IMR-90 (cell line): Measurements from ENCODE around the gene PATJ. TPM values are rescaled to one million over a fixed set of nuclear protein-coding genes. Genes with fewer than 3 reads are reported as not detected.

ENCODE experiments used
- ATAC-seq: fragments of 200-7000 bp; cut with Tn5 transposase; 2 replicates; pipeline ENCODE4 v1.9.1; 2020; ENCODE audit warnings: low read depth, mild to moderate bottlenecking, moderate library complexity
- BruUV-seq: library from RNA; stranded (reverse); fragments of 400-500 nt; replicated peaks from 2 replicates; lab custom pipeline; 2021; lab: Mats Ljungman, UMichigan
- CTCF ChIA-PET: fragments of 300-600 bp; formaldehyde crosslinking; extraction: SDS; loops from one replicate; lab custom pipeline; 2021; ENCODE audit warnings: antibody characterized with exemption; lab: Yijun Ruan, JAX
- POLR2A ChIA-PET: fragments of 300-600 bp; sonication (Branson Sonifier 250); formaldehyde crosslinking; loops from one replicate; lab custom pipeline; 2022; ENCODE audit warnings: antibody characterized with exemption; ENCODE audit not compliant: unreplicated experiment; lab: Charles Lee
- DNase-seq: peaks from one replicate; pipeline ENCODE4 v3.0.0; 2013
- H2AFZ ChIP-seq: replicated peaks from 2 replicates; pipeline ENCODE3; 2013; ENCODE audit warnings: low read length, mild to moderate bottlenecking; ENCODE audit not compliant: poor library complexity
- H2AK5ac ChIP-seq: 2 replicates; pipeline ENCODE4 v1.6.1; 2013; ENCODE audit warnings: low read depth, low read length, inconsistent platforms
- H2AK9ac ChIP-seq: replicated peaks from 2 replicates; pipeline ENCODE3; 2013; ENCODE audit warnings: mild to moderate bottlenecking, low read depth, low read length, moderate library complexity; ENCODE audit not compliant: poor library complexity
- H2BK120ac ChIP-seq: 2 replicates; pipeline ENCODE4 v1.6.1; 2013; ENCODE audit warnings: low read depth, low read length, inconsistent platforms
- H2BK15ac ChIP-seq: 3 replicates; pipeline ENCODE4 v1.6.1; 2013; ENCODE audit warnings: low read depth, low read length, inconsistent platforms
- H2BK20ac ChIP-seq: 2 replicates; pipeline ENCODE4 v1.6.1; 2013; ENCODE audit warnings: low read depth, mild to moderate bottlenecking, inconsistent platforms, low read length, moderate library complexity
- H2BK5ac ChIP-seq: 2 replicates; pipeline ENCODE4 v1.6.1; 2013; ENCODE audit warnings: mild to moderate bottlenecking, low read depth, low read length, inconsistent platforms; ENCODE audit not compliant: poor library complexity, severe bottlenecking
- H3K14ac ChIP-seq: replicated peaks from 2 replicates; pipeline ENCODE4 v1.6.1; 2013; ENCODE audit warnings: low read depth, low read length, inconsistent platforms
- H3K18ac ChIP-seq: 2 replicates; pipeline ENCODE4 v1.6.1; 2013; ENCODE audit warnings: low read depth, low read length, control low read depth
- H3K23ac ChIP-seq: 2 replicates; pipeline ENCODE4 v1.6.1; 2013; ENCODE audit warnings: low read depth, low read length, inconsistent platforms
- H3K27ac ChIP-seq: 2 replicates; pipeline ENCODE4 v1.5.1; 2013; ENCODE audit warnings: mild to moderate bottlenecking, control low read depth, low read length; ENCODE audit not compliant: insufficient read depth
- H3K27me3 ChIP-seq: 2 replicates; pipeline ENCODE4 v1.6.1; 2013; ENCODE audit warnings: low read length; ENCODE audit not compliant: control insufficient read depth, insufficient read depth
- H3K36me3 ChIP-seq: 2 replicates; pipeline ENCODE4 v1.6.1; 2013; ENCODE audit warnings: low read length, mixed read lengths; ENCODE audit not compliant: control insufficient read depth, insufficient read depth
- H3K4ac ChIP-seq: 2 replicates; pipeline ENCODE4 v1.6.1; 2013; ENCODE audit warnings: low read depth, low read length, inconsistent platforms
- H3K4me1 ChIP-seq: 2 replicates; pipeline ENCODE4 v1.6.1; 2013; ENCODE audit warnings: low read length, mixed read lengths; ENCODE audit not compliant: control insufficient read depth, insufficient read depth
- H3K4me2 ChIP-seq: 2 replicates; pipeline ENCODE4 v1.6.1; 2013; ENCODE audit warnings: low read depth, mild to moderate bottlenecking, control low read depth, low read length, moderate library complexity
- H3K4me3 ChIP-seq: 2 replicates; pipeline ENCODE4 v1.5.1; 2013; ENCODE audit warnings: low read depth, mild to moderate bottlenecking, control low read depth, low read length, moderate library complexity; ENCODE audit not compliant: insufficient read depth
- H3K56ac ChIP-seq: 2 replicates; pipeline ENCODE4 v1.6.1; 2013; ENCODE audit warnings: low read length, inconsistent platforms; ENCODE audit not compliant: insufficient read depth; ENCODE audit errors: extremely low read depth
- H3K79me1 ChIP-seq, 2 experiments: 2 replicates each; pipeline ENCODE4 v1.6.1; 2013; ENCODE audit warnings: low read length in 2 of 2, inconsistent platforms in 1 of 2, low read depth in 1 of 2
- H3K9ac ChIP-seq: 2 replicates; pipeline ENCODE4 v1.6.1; 2013; ENCODE audit warnings: low read depth, low read length, control low read depth
- H3K9me1 ChIP-seq: 2 replicates; pipeline ENCODE4 v1.6.1; 2013; ENCODE audit warnings: low read length, inconsistent platforms; ENCODE audit not compliant: insufficient read depth
- H3K9me3 ChIP-seq: 2 replicates; pipeline ENCODE4 v1.6.1; 2013; ENCODE audit warnings: low read length; ENCODE audit not compliant: control insufficient read depth, insufficient read depth
- H4K20me1 ChIP-seq: 2 replicates; pipeline ENCODE4 v1.6.1; 2013; ENCODE audit warnings: low read length, inconsistent platforms; ENCODE audit not compliant: insufficient read depth
- H4K5ac ChIP-seq: 2 replicates; pipeline ENCODE4 v1.6.1; 2013; ENCODE audit warnings: mild to moderate bottlenecking, low read depth, low read length, control low read depth
- H4K8ac ChIP-seq, 2 experiments: 2 replicates each; pipeline ENCODE4 v1.6.1; 2013; ENCODE audit warnings: low read depth in 2 of 2, low read length in 2 of 2, control low read depth in 1 of 2, inconsistent platforms in 1 of 2
- H4K91ac ChIP-seq: 2 replicates; pipeline ENCODE4 v1.6.1; 2013; ENCODE audit warnings: low read depth, low read length, inconsistent platforms; ENCODE audit not compliant: insufficient read depth
- BHLHE40 ChIP-seq: fragments of 150-350 bp; IDR thresholded peaks from 2 replicates; pipeline ENCODE4 v1.6.1; 2016; ENCODE audit warnings: mild to moderate bottlenecking, low read depth, low read length
- CEBPB ChIP-seq: IDR thresholded peaks from 2 replicates; pipeline ENCODE4 v1.6.1; 2012; ENCODE audit warnings: low read depth, low read length, improper control_type of control experiment
- CHD1 ChIP-seq: IDR thresholded peaks from 2 replicates; pipeline ENCODE4 v1.6.1; 2012; ENCODE audit warnings: low read depth, low read length, improper control_type of control experiment
- CTCF ChIP-seq: conservative IDR thresholded peaks from 2 replicates; pipeline ENCODE4 v1.5.1; 2012; ENCODE audit warnings: mild to moderate bottlenecking, low read depth, low read length, improper control_type of control experiment
- FOS ChIP-seq: fragments of 150-350 bp; IDR thresholded peaks from 2 replicates; pipeline ENCODE4 v1.6.1; 2016; ENCODE audit warnings: low read depth, low read length
- MAFK ChIP-seq: IDR thresholded peaks from 2 replicates; pipeline ENCODE4 v1.6.1; 2012; ENCODE audit warnings: low read depth, low read length, improper control_type of control experiment
- MAZ ChIP-seq: IDR thresholded peaks from 2 replicates; pipeline ENCODE4 v1.6.1; 2012; ENCODE audit warnings: low read depth, mild to moderate bottlenecking, low read length, improper control_type of control experiment, moderate library complexity, borderline replicate concordance
- NFE2L2 ChIP-seq: fragments of 150-350 bp; IDR thresholded peaks from 2 replicates; pipeline ENCODE4 v1.6.1; 2016; ENCODE audit warnings: low read depth, mild to moderate bottlenecking, low read length
- RCOR1 ChIP-seq: IDR thresholded peaks from 2 replicates; pipeline ENCODE4 v1.6.1; 2012; ENCODE audit warnings: mild to moderate bottlenecking, low read length, improper control_type of control experiment; ENCODE audit not compliant: insufficient replicate concordance
- RFX5 ChIP-seq: IDR thresholded peaks from 2 replicates; pipeline ENCODE4 v1.8.0; 2012; ENCODE audit warnings: low read depth, mild to moderate bottlenecking, low read length, moderate library complexity
- SMC3 ChIP-seq: fragments of 150-350 bp; IDR thresholded peaks from 2 replicates; pipeline ENCODE4 v1.6.1; 2016; ENCODE audit warnings: low read depth, mild to moderate bottlenecking, antibody characterized with exemption, low read length, moderate library complexity
- WGBS, 2 experiments: methylation state at CpG; one replicate each; pipeline versions ENCODE4 v1.1.5 to v1.1.7; 2013; ENCODE audit warnings: missing lambda C conversion rate in 2 of 2; ENCODE audit not compliant: insufficient read length in 1 of 2; ENCODE audit errors: extremely low coverage in 2 of 2; 5-methylcytosine and 5-hydroxymethylcytosine counted together
- dilution Hi-C: fragments of 300-500 bp; cut with HindIII; formaldehyde crosslinking; loops from one replicate; pipeline ENCODE4 v1.14.3; 2018; ENCODE audit warnings: low sequenced_read_pairs; ENCODE audit not compliant: unreplicated experiment
- in situ Hi-C: fragments of 300-500 bp; cut with MboI; formaldehyde crosslinking; loops from 3 replicates; pipeline ENCODE4 v1.14.3; 2019; ENCODE audit warnings: low sequenced_read_pairs, inconsistent platforms, mixed read lengths
- intact Hi-C: fragments of 100-400 bp; cut with micrococcal nuclease; formaldehyde crosslinking; loops from 2 replicates; pipeline ENCODE4 v1.10.0; 2022
- polyA plus RNA-seq, 3 experiments: library from polyadenylated mRNA; depleted of rRNA; stranded (reverse); fragments of >200 nt; gene quantifications; 2 replicates each; pipeline ENCODE4 v1.2.3, GENCODE V29; 2012; ENCODE audit warnings: low replicate concordance in 1 of 3
- total RNA-seq: library from RNA; depleted of rRNA; stranded (reverse); fragments of >200 nt; gene quantifications from 2 replicates; pipeline ENCODE4 v1.2.3, GENCODE V29; 2012
- TF ChIP-seq, protein P1 (sequence below): fragments of 150-350 bp; IDR thresholded peaks from 2 replicates; pipeline ENCODE4 v1.6.1; 2017; ENCODE audit warnings: mild to moderate bottlenecking, antibody characterized with exemption, low read length, low read depth

Gene PATJ
- total and polyA plus RNA-seq, 2 of the 4 experiments (the other 2 are of a cell fraction) = 2.0 to 3.4 TPM

- in situ Hi-C loops (no loop called here), intact Hi-C loops (no loop called here), dilution Hi-C loops (no loop called here)
- BruUV-seq = no TSS peak
- Histone ChIP-seq H2AK5ac (no peak overlapping the region), H3K79me1 (no peaks in the 10 kb centered on the region), H2BK15ac (no peak overlapping the region), H3K23ac (no peak overlapping the region), H4K5ac (no peak overlapping the region), H2BK120ac (no peak overlapping the region), H3K27me3 (no peaks in the 10 kb centered on the region), H3K9me1 (no peaks in the 10 kb centered on the region), H4K8ac (no peak overlapping the region), H3K56ac (no peak overlapping the region), H3K4me2 (no peak overlapping the region), H2BK5ac (no peak overlapping the region), H3K9ac (no peak overlapping the region), H3K4ac (no peak overlapping the region), H3K4me1 (no peaks in the 10 kb centered on the region), H3K14ac (no peak overlapping the region), H3K18ac (no peak overlapping the region), H3K36me3 (no peaks in the 10 kb centered on the region), H4K20me1 (no peaks in the 10 kb centered on the region), H3K4me3 (no peak overlapping the region), H2AFZ (no peak overlapping the region), H3K9me3 (no peaks in the 10 kb centered on the region), H4K91ac (no peak overlapping the region), H2BK20ac (no peak overlapping the region), H2AK9ac (no peak overlapping the region), H3K27ac (no peak overlapping the region)
- TF ChIP-seq NFE2L2 (no peak), RFX5 (no peak), MAFK (no peak), SMC3 (no peak), CTCF (no peak), MAZ (no peak), FOS (no peak), BHLHE40 (no peak), RCOR1 (no peak), CEBPB (no peak), CHD1 (no peak)
- TF ChIP-seq, protein P1, sequence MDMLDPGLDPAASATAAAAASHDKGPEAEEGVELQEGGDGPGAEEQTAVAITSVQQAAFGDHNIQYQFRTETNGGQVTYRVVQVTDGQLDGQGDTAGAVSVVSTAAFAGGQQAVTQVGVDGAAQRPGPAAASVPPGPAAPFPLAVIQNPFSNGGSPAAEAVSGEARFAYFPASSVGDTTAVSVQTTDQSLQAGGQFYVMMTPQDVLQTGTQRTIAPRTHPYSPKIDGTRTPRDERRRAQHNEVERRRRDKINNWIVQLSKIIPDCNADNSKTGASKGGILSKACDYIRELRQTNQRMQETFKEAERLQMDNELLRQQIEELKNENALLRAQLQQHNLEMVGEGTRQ = no peak
- CTCF ChIA-PET = no interaction called here
- WGBS, 2 experiments = 100% methylated on average over 1 of the region's 3 CpGs; no CpG with 5 or more reads in 1 of the 2 experiments
- DNase-seq = no peak
- ATAC-seq = no peak
- POLR2A ChIA-PET = no interaction called here
These were observed 184.3 kb downstream of the PATJ start for GRCh38 chr1:61926597-61926996.
